HG02623 (cell line): Measurements from ENCODE around the gene ITIH5.
"Not testable (repeated sequence)": the region's sequence is repeated elsewhere in the genome, so short reads cannot be mapped to it uniquely, and the experiment has no call there.

Experiments used
- ATAC-seq: cut with Tn5 transposase; IDR thresholded peaks from one replicate; pipeline ENCODE4 v1.9.1; 2021; ENCODE audit warnings: moderate library complexity; ENCODE audit not compliant: unreplicated experiment

Gene ITIH5

GRCh38 chr10:7689591-7689990, 22.8 kb upstream of the ITIH5 start:
- no peak for ATAC-seq

GRCh38 chr10:7687228-7687907, 20.6 kb upstream of the ITIH5 start:
- peak; percentile 94 for ATAC-seq

- ATAC-seq, result no peak
Observed at GRCh38 chr10:7686351-7687171, 19.8 kb upstream of the ITIH5 start.

- ATAC-seq, result not testable (repeated sequence)
Observed at GRCh38 chr10:7680078-7680477, 13.3 kb upstream of the ITIH5 start.

GRCh38 chr10:7679256-7679655, 12.5 kb upstream of the ITIH5 start:
- no peak for ATAC-seq

GRCh38 chr10:7672341-7673134, 5.8 kb upstream of the ITIH5 start:
- ATAC-seq, result no peak

GRCh38 chr10:7670157-7670556, 3.4 kb upstream of the ITIH5 start:
- no peak for ATAC-seq

- ATAC-seq, result no peak
Observed at GRCh38 chr10:7667262-7668141, 736 bp upstream of the ITIH5 start.

GRCh38 chr10:7665767-7666166, 999 bp downstream of the ITIH5 start:
- ATAC-seq, result no peak

- no peak for ATAC-seq
Observed at GRCh38 chr10:7664707-7665106, 2.1 kb downstream of the ITIH5 start.

- ATAC-seq, result no peak
Observed at GRCh38 chr10:7662522-7662921, 4.2 kb downstream of the ITIH5 start.

GRCh38 chr10:7659560-7659959, 7.2 kb downstream of the ITIH5 start:
- ATAC-seq, result no peak

GRCh38 chr10:7657552-7657951, 9.2 kb downstream of the ITIH5 start:
- ATAC-seq, result no peak

- ATAC-seq, result not testable (repeated sequence)
Observed at GRCh38 chr10:7657079-7657478, 9.7 kb downstream of the ITIH5 start.

- ATAC-seq, result no peak
Observed at GRCh38 chr10:7651853-7652470, 14.8 kb downstream of the ITIH5 start.

- ATAC-seq, result no peak
Observed at GRCh38 chr10:7649673-7650300, 17.0 kb downstream of the ITIH5 start.

GRCh38 chr10:7647062-7647664, 19.6 kb downstream of the ITIH5 start:
- no peak for ATAC-seq

GRCh38 chr10:7642491-7643011, 24.2 kb downstream of the ITIH5 start:
- ATAC-seq, result no peak
